Neural crest cell (in vitro differentiated cells): ENCODE results near the gene SPDL1. TPM values are rescaled to one million over a fixed set of nuclear protein-coding genes. Genes with fewer than 3 reads are reported as not detected.

Experiments
- DNase-seq: peaks from one replicate; pipeline ENCODE4 v3.0.0; 2021; ENCODE audit warnings: low read depth, mixed read lengths, low spot score
- H3K27ac Mint-ChIP-seq: one replicate; pipeline ENCODE4 v1.8.0; 2021; ENCODE audit warnings: mild to moderate bottlenecking, mixed read lengths; ENCODE audit not compliant: unreplicated experiment
- H3K27me3 Mint-ChIP-seq: 2 replicates; pipeline ENCODE4 v1.8.0; 2021; ENCODE audit warnings: low read depth, mild to moderate bottlenecking, mixed read lengths
- H3K36me3 Mint-ChIP-seq: 2 replicates; pipeline ENCODE4 v1.8.0; 2021; ENCODE audit warnings: low read depth, mild to moderate bottlenecking, mixed read lengths
- H3K4me1 Mint-ChIP-seq: 2 replicates; pipeline ENCODE4 v1.8.0; 2021; ENCODE audit warnings: mixed read lengths
- H3K4me3 Mint-ChIP-seq: one replicate; pipeline ENCODE4 v1.8.0; 2021; ENCODE audit warnings: mild to moderate bottlenecking, mixed read lengths
- H3K9me3 Mint-ChIP-seq: 2 replicates; pipeline ENCODE4 v1.8.0; 2021; ENCODE audit warnings: mixed read lengths
- CTCF ChIP-seq: fragments of 200-600 bp; sonication (generic); conservative IDR thresholded peaks from 2 replicates; pipeline ENCODE4 v1.5.0; 2021; ENCODE audit warnings: antibody characterized with exemption, mild to moderate bottlenecking
- total RNA-seq: library from RNA; stranded (reverse); gene quantifications from 2 replicates; pipeline ENCODE4 v1.2.1, GENCODE V29; 2021

SPDL1 gene
- total RNA-seq, 1 donor from 2014 or later, result 53.3 TPM

- no peak for TF ChIP-seq CTCF
- no peak for DNase-seq
- no peaks in the 10 kb centered on the region for H3K9me3 Mint-ChIP-seq
- no peaks in the 10 kb centered on the region for H3K36me3 Mint-ChIP-seq
- peaks cover 8% of the 10 kb centered on the region for H3K4me1 Mint-ChIP-seq
- no peak overlapping the region for H3K27ac Mint-ChIP-seq
- H3K4me3 Mint-ChIP-seq, result no peak overlapping the region
- H3K27me3 Mint-ChIP-seq, result peaks cover 73% of the 10 kb centered on the region
These were observed 12.2 kb upstream of the SPDL1 start for GRCh38 chr5:169571355-169571754.

DNA sequence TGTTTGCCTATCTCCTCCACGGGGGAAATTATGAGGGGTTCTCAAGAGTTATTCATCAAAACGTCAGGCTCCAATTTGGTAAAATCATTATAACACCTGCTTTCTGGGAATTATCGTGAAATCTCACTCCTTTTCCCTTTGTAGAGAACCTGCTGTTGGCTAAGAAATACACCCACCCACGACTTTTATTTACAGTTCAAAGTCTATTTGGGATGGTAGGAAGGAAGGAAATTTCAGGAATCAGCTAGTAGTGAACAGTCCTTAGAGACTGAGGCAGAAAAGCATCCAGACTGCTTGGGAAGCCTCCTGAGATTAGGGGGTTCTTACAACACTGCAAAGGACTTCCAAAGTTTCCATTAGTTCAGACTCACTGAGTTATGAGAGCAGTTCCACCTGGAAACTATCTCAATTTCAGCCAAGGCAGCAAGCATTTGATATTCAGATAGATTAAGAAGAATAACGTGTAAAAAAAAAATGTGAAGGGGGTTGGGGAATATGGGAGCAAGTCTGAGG is 9.4 kb upstream of the SPDL1 start:
- Mint-ChIP-seq H3K27ac (no peak overlapping the region), H3K27me3 (peaks cover 83% of the 10 kb centered on the region), H3K4me3 (no peak overlapping the region), H3K9me3 (no peaks in the 10 kb centered on the region), H3K36me3 (no peaks in the 10 kb centered on the region), H3K4me1 (peaks cover 8% of the 10 kb centered on the region)
- no peak for TF ChIP-seq CTCF
- DNase-seq, result no peak

GRCh38 chr5:169576181-169576598 is 7.4 kb upstream of the SPDL1 start:
- DNase-seq, result no peak
- Mint-ChIP-seq H3K27ac (no peak overlapping the region), H3K4me3 (no peak overlapping the region), H3K27me3 (peaks cover 80% of the 10 kb centered on the region), H3K9me3 (no peaks in the 10 kb centered on the region), H3K4me1 (no peaks in the 10 kb centered on the region), H3K36me3 (no peaks in the 10 kb centered on the region)
- no peak for TF ChIP-seq CTCF

GRCh38 chr5:169577951-169578350 is 5.6 kb upstream of the SPDL1 start:
- Mint-ChIP-seq H3K4me1 (peaks cover 4% of the 10 kb centered on the region), H3K4me3 (no peak overlapping the region), H3K9me3 (no peaks in the 10 kb centered on the region), H3K27ac (no peak overlapping the region), H3K27me3 (peaks cover 76% of the 10 kb centered on the region), H3K36me3 (no peaks in the 10 kb centered on the region)
- TF ChIP-seq CTCF, result peak; percentile 56
- no peak for DNase-seq

- DNase-seq, result no peak
- no peak overlapping the region for H3K4me3 Mint-ChIP-seq
- H3K27ac Mint-ChIP-seq, result no peak overlapping the region
- peaks cover 22% of the 10 kb centered on the region for H3K4me1 Mint-ChIP-seq
- H3K9me3 Mint-ChIP-seq, result no peaks in the 10 kb centered on the region
- no peaks in the 10 kb centered on the region for H3K36me3 Mint-ChIP-seq
- no peak for TF ChIP-seq CTCF
- H3K27me3 Mint-ChIP-seq, result peaks cover 51% of the 10 kb centered on the region
These were observed 2.6 kb upstream of the SPDL1 start for GRCh38 chr5:169580964-169581363.
